Neuronal stem cell (in vitro differentiated cells): Measurements from ENCODE around the gene ZNF697.

ENCODE experiments used
- DNase-seq: peaks from one replicate; pipeline ENCODE4 v3.0.0-alpha.2; 2013; ENCODE audit warnings: low spot score
- H2AFZ ChIP-seq: one replicate; pipeline ENCODE4 v1.6.1; 2013; ENCODE audit warnings: mild to moderate bottlenecking, low read length, inconsistent platforms
- H2AK5ac ChIP-seq: 2 replicates; pipeline ENCODE4 v1.6.1; 2013; ENCODE audit warnings: low read depth, mild to moderate bottlenecking, inconsistent platforms, low read length, moderate library complexity, mixed read lengths
- H2BK120ac ChIP-seq: 2 replicates; pipeline ENCODE4 v1.6.1; 2013; ENCODE audit warnings: low read depth, mild to moderate bottlenecking, inconsistent platforms, low read length, moderate library complexity, mixed read lengths
- H2BK12ac ChIP-seq: one replicate; pipeline ENCODE4 v1.6.1; 2013; ENCODE audit warnings: low read length, inconsistent platforms
- H2BK15ac ChIP-seq: 2 replicates; pipeline ENCODE4 v1.6.1; 2013; ENCODE audit warnings: mild to moderate bottlenecking, low read length, inconsistent platforms, mixed read lengths
- H2BK5ac ChIP-seq: one replicate; pipeline ENCODE4 v1.6.1; 2013; ENCODE audit warnings: inconsistent platforms, mild to moderate bottlenecking, low read length, moderate library complexity
- H3K14ac ChIP-seq: one replicate; pipeline ENCODE4 v1.6.1; 2013; ENCODE audit warnings: low read length, inconsistent platforms
- H3K18ac ChIP-seq: 2 replicates; pipeline ENCODE4 v1.6.1; 2013; ENCODE audit warnings: low read length, inconsistent platforms
- H3K23ac ChIP-seq: 2 replicates; pipeline ENCODE4 v1.6.1; 2013; ENCODE audit warnings: low read depth, mild to moderate bottlenecking, mixed read lengths, low read length, inconsistent platforms; ENCODE audit not compliant: poor library complexity
- H3K27ac ChIP-seq: replicated peaks from 3 replicates; pipeline ENCODE4 v1.5.1; 2013; ENCODE audit warnings: low read length, inconsistent platforms
- H3K27me3 ChIP-seq, 3 experiments: 2 replicates each; pipeline ENCODE4 v1.6.1; 2013; ENCODE audit warnings: low read length in 3 of 3, mild to moderate bottlenecking in 2 of 3, inconsistent platforms in 1 of 3, low read depth in 1 of 3, mixed read lengths in 1 of 3, moderate library complexity in 1 of 3; ENCODE audit not compliant: control insufficient read depth in 3 of 3, insufficient read depth in 3 of 3
- H3K36me3 ChIP-seq, 2 donors: replicated peaks in 1 of 2; 2 replicates each; pipeline ENCODE4 v1.6.1; 2013; ENCODE audit warnings: low read length in 2 of 2; ENCODE audit not compliant: control insufficient read depth in 2 of 2, insufficient read depth in 2 of 2
- H3K4ac ChIP-seq: 2 replicates; pipeline ENCODE4 v1.6.1; 2013; ENCODE audit warnings: inconsistent platforms, mild to moderate bottlenecking, low read length, moderate library complexity
- H3K4me1 ChIP-seq, 2 donors: 1 replicate in 1 of 2; 2 replicates in 1 of 2; pipeline ENCODE4 v1.6.1; 2013; ENCODE audit warnings: low read length in 2 of 2, low read depth in 1 of 2; ENCODE audit not compliant: control insufficient read depth in 2 of 2, insufficient read depth in 1 of 2
- H3K4me2 ChIP-seq: one replicate; pipeline ENCODE4 v1.6.1; 2013; ENCODE audit warnings: mild to moderate bottlenecking, low read length, inconsistent platforms; ENCODE audit not compliant: insufficient read depth, poor library complexity, severe bottlenecking
- H3K4me3 ChIP-seq, 2 donors: 2 replicates each; pipeline ENCODE4 v1.5.1; 2013; ENCODE audit warnings: low read length in 2 of 2, mild to moderate bottlenecking in 2 of 2, inconsistent platforms in 1 of 2, moderate library complexity in 1 of 2
- H3K79me1 ChIP-seq: one replicate; pipeline ENCODE4 v1.6.1; 2013; ENCODE audit warnings: low read depth, mild to moderate bottlenecking, inconsistent platforms, low read length, moderate library complexity
- H3K9ac ChIP-seq: one replicate; pipeline ENCODE4 v1.6.1; 2013; ENCODE audit warnings: mild to moderate bottlenecking, low read depth, low read length, inconsistent platforms; ENCODE audit not compliant: poor library complexity
- H3K9me3 ChIP-seq, 2 donors: replicated peaks in 1 of 2; 2 replicates each; pipeline versions ENCODE3 to v1.6.1; 2013; ENCODE audit warnings: low read length in 2 of 2, mild to moderate bottlenecking in 2 of 2, inconsistent platforms in 1 of 2, low read depth in 1 of 2, mixed read lengths in 1 of 2, moderate library complexity in 1 of 2; ENCODE audit not compliant: control insufficient read depth in 2 of 2, insufficient read depth in 1 of 2
- H4K8ac ChIP-seq: one replicate; pipeline ENCODE4 v1.6.1; 2013; ENCODE audit warnings: low read depth, mild to moderate bottlenecking, inconsistent platforms, low read length, moderate library complexity
- H4K91ac ChIP-seq: one replicate; pipeline ENCODE4 v1.6.1; 2013; ENCODE audit warnings: low read length, low read depth, mild to moderate bottlenecking, inconsistent platforms; ENCODE audit not compliant: poor library complexity
- WGBS, 2 donors: extraction: QIAGEN DNeasy Blood & Tissue Kit; methylation state at CpG; one replicate each; pipeline ENCODE4 v1.1.7; 2013; ENCODE audit warnings: missing lambda C conversion rate in 2 of 2, mixed read lengths in 1 of 2; ENCODE audit not compliant: insufficient read length in 2 of 2, insufficient replicate concordance in 1 of 2; ENCODE audit errors: extremely low coverage in 2 of 2; 5-methylcytosine and 5-hydroxymethylcytosine counted together

The ZNF697 gene

DNA sequence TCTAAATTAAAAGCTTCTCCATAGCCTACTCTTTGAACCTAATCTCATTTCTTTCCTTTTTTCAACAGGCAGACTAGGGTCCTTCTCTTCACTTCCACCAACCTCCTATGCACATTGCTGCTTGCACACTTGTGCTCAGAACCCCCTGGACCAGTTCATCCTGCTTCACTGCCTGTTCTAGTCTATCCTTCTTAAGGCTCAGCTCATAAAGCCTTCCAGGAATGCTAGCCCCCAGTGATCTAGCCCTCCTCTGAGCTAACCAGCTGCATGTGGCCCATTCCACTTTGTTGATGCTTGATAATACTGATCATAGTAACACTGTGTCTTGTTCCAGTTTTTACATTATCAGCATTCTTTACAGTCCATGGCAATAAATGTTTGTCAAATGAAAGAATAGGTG is 40.7 kb upstream of the ZNF697 start:
- H3K27ac ChIP-seq, result no peak overlapping the region
- H2BK120ac ChIP-seq, result no peak overlapping the region
- H2AK5ac ChIP-seq, result no peak overlapping the region
- peaks cover 0 to 9% (median 0%) of the 10 kb centered on the region in 3 experiments for H3K27me3 ChIP-seq
- no peak overlapping the region for H2BK15ac ChIP-seq
- H2BK12ac ChIP-seq, result peak overlapping the region; percentile 12
- H2BK5ac ChIP-seq, result no peak overlapping the region
- DNase-seq, result no peak
- H3K79me1 ChIP-seq, result no peaks in the 10 kb centered on the region
- no peak overlapping the region for H3K4me2 ChIP-seq
- H3K36me3 ChIP-seq, result no peaks in the 10 kb centered on the region
- no peak overlapping the region for H3K14ac ChIP-seq
- peaks cover 1 to 4% of the 10 kb centered on the region in 2 donors for H3K4me1 ChIP-seq
- H3K18ac ChIP-seq, result no peak overlapping the region
- H3K4me3 ChIP-seq, result no peak overlapping the region
- H3K23ac ChIP-seq, result no peak overlapping the region
- no peak overlapping the region for H3K9ac ChIP-seq
- no peaks in the 10 kb centered on the region for H3K9me3 ChIP-seq
- H4K91ac ChIP-seq, result no peak overlapping the region
- H2AFZ ChIP-seq, result no peak overlapping the region
- H3K4ac ChIP-seq, result no peak overlapping the region
- H4K8ac ChIP-seq, result no peak overlapping the region

DNA sequence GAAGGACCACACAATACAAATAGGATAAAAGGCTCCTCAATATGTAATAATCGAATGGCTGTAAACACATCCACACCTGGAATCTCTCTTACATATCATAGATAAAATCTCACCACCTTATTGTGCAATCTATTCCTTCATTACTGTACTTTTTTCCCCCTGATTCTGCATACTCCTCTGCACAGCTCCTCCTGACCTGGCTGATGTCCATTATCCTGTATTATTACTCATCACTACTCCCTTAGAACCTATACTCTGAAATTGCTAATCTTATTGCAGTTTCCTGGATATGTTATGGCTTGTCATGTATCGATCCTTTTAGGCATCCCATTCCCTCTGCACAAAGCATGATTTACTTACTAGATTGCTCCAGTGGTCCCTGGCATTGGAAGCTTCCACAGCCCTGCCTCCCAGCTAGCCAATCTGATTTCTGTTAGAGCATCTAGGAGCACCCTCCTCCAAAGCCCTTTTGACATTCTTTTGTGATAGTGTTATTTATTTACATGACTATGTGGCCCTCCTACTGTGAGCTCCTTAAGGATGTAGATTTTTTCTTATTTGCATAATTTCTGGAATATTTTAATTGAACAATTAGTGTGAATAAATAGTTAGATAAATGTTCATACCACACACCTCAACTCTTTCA is 39.5 kb upstream of the ZNF697 start:
- H3K14ac ChIP-seq, result no peak overlapping the region
- no peak overlapping the region for H3K18ac ChIP-seq
- H3K4ac ChIP-seq, result no peak overlapping the region
- H3K9me3 ChIP-seq, result no peaks in the 10 kb centered on the region
- no peak overlapping the region for H4K91ac ChIP-seq
- no peak overlapping the region for H3K9ac ChIP-seq
- H4K8ac ChIP-seq, result no peak overlapping the region
- no peak overlapping the region for H3K23ac ChIP-seq
- no peak overlapping the region for H3K4me2 ChIP-seq
- no peak overlapping the region for H2BK15ac ChIP-seq
- H2BK12ac ChIP-seq, result no peak overlapping the region
- H3K36me3 ChIP-seq, result no peaks in the 10 kb centered on the region
- peaks cover 0 to 16% (median 0%) of the 10 kb centered on the region in 3 experiments for H3K27me3 ChIP-seq
- DNase-seq, result no peak
- H3K4me3 ChIP-seq, result no peak overlapping the region
- WGBS, 2 donors, result no CpG with 5 or more reads among the region's 2 CpGs
- H2AK5ac ChIP-seq, result no peak overlapping the region
- no peak overlapping the region for H3K27ac ChIP-seq
- no peak overlapping the region for H2BK120ac ChIP-seq
- no peak overlapping the region for H2BK5ac ChIP-seq
- H2AFZ ChIP-seq, result no peak overlapping the region
- no peaks in the 10 kb centered on the region for H3K79me1 ChIP-seq
- peaks cover 1 to 4% of the 10 kb centered on the region in 2 donors for H3K4me1 ChIP-seq

DNA sequence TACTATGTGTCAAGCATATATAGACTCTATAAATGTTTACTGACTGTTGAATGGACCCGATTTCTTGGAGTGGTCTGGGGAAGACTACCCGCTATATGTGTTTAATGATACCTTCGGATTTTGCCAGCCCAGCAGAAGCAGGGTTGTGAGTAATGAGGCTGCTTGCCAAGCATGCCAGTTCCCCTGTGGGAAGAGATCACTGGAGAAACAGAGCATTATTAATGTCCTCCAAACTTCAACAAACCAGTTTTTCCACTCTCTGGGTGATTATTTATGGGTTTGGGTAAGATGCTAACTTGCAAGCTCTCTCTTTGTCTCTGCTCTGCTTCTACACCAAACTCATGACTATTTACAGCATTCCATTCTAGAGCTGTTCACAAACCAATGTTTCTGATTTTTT is 38.6 kb upstream of the ZNF697 start:
- Histone ChIP-seq H3K23ac (no peak overlapping the region), H3K4me2 (no peak overlapping the region), H2AK5ac (no peak overlapping the region), H2BK120ac (no peak overlapping the region), H3K79me1 (no peaks in the 10 kb centered on the region), H4K91ac (no peak overlapping the region), H3K36me3 (no peaks in the 10 kb centered on the region), H3K27me3 (peaks cover 0 to 16% (median 0%) of the 10 kb centered on the region in 3 experiments), H3K9ac (no peak overlapping the region), H2BK12ac (no peak overlapping the region), H3K4me1 (peaks cover 1 to 4% of the 10 kb centered on the region in 2 donors), H2BK15ac (no peak overlapping the region), H3K4me3 (no peak overlapping the region), H3K18ac (no peak overlapping the region), H2BK5ac (no peak overlapping the region), H2AFZ (no peak overlapping the region), H3K9me3 (no peaks in the 10 kb centered on the region), H4K8ac (no peak overlapping the region), H3K4ac (no peak overlapping the region), H3K27ac (no peak overlapping the region), H3K14ac (no peak overlapping the region)
- no peak for DNase-seq
- no CpG with 5 or more reads among the region's 3 CpGs for WGBS, 2 donors

DNA sequence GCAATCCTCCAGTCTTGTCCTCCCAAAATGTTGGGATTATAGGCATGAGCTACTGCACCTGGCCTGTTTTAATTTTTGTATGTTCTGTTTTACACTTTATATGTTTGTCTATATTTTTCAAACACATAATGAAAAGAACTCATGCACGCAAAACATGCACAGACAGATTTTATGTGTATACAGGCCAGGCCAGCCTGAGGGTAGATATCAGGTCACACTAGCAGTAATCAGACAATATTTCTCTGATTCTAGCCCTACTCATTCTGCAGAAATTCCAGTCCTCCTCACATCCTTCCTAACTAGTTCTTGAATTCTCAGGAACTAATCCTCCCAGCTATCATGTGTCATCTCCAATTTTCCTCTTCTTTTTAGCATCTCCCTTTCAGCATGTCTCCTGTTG is 35.8 kb upstream of the ZNF697 start:
- Histone ChIP-seq H4K8ac (no peak overlapping the region), H2AK5ac (no peak overlapping the region), H3K9ac (no peak overlapping the region), H2BK15ac (no peak overlapping the region), H3K23ac (no peak overlapping the region), H3K27ac (no peak overlapping the region), H2BK5ac (no peak overlapping the region), H3K4ac (no peak overlapping the region), H3K4me1 (peaks cover 0 to 4% of the 10 kb centered on the region in 2 donors), H4K91ac (no peak overlapping the region), H2BK120ac (no peak overlapping the region), H2AFZ (no peak overlapping the region), H3K4me3 (no peak overlapping the region), H3K4me2 (no peak overlapping the region), H2BK12ac (no peak overlapping the region), H3K79me1 (no peaks in the 10 kb centered on the region), H3K14ac (no peak overlapping the region), H3K27me3 (peaks cover 0 to 24% (median 0%) of the 10 kb centered on the region in 3 experiments), H3K9me3 (no peaks in the 10 kb centered on the region), H3K36me3 (no peaks in the 10 kb centered on the region), H3K18ac (no peak overlapping the region)
- no peak for DNase-seq
- WGBS, 2 donors, result no CpG with 5 or more reads among the region's 1 CpG
